Body of pancreas (tissue), 4 donors: ENCODE data around the gene DNAJA4.

ENCODE experiments used
- POLR2A ChIP-seq, 3 donors: fragments of 450-650 bp; IDR thresholded peaks; one replicate each; pipeline ENCODE4 v1.6.1; 2016; ENCODE audit warnings: antibody characterized with exemption in 3 of 3, mild to moderate bottlenecking in 2 of 3
- TF ChIP-seq, protein P1 (sequence below), 7 experiments: fragments of 450-650 bp in 4 of 7; fragments of 200-600 bp in 3 of 7; sonication (generic) in 3 of 7; IDR thresholded peaks; one replicate each; pipeline ENCODE4 v1.5.1; 2016 to 2019; ENCODE audit warnings: antibody characterized with exemption in 7 of 7

DNA sequence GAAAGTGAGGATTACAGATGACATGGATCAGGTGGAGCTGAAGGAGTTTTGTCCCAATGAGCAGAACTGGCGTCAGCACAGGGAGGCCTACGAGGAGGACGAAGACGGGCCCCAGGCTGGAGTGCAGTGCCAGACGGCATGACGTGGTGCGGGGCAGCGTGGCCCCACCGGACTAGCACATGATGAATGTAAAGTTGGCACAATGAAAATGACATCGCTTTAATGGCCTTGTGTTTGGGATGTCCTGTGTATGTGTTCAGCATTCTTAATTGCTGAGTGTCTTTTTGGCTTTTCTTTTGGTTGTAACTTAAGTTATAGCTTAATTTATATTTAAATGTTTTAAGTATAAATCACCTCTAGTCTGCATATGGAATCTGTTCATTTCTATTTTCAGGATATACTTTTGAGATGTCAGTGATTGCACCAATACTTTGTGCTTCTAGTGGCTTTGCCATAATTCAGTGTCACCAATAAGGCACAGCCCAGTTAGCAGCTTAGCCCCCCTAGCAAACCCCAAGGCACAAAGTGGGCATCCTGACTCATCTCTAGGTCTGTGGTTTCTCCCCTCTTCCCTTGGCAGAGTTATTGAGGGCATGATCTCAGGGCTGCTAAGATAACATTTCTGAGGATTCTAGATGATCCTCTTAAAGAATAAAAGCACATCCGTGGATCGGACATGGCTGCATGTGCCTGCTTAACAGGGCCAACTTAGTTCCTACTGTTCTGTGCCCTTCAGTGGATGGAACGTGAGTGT, 16.1 kb downstream of the DNAJA4 start:
- TF ChIP-seq, protein P1, sequence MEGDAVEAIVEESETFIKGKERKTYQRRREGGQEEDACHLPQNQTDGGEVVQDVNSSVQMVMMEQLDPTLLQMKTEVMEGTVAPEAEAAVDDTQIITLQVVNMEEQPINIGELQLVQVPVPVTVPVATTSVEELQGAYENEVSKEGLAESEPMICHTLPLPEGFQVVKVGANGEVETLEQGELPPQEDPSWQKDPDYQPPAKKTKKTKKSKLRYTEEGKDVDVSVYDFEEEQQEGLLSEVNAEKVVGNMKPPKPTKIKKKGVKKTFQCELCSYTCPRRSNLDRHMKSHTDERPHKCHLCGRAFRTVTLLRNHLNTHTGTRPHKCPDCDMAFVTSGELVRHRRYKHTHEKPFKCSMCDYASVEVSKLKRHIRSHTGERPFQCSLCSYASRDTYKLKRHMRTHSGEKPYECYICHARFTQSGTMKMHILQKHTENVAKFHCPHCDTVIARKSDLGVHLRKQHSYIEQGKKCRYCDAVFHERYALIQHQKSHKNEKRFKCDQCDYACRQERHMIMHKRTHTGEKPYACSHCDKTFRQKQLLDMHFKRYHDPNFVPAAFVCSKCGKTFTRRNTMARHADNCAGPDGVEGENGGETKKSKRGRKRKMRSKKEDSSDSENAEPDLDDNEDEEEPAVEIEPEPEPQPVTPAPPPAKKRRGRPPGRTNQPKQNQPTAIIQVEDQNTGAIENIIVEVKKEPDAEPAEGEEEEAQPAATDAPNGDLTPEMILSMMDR (IDR thresholded peaks at IDR 0.05), result no peak
- no peak for TF ChIP-seq POLR2A (IDR thresholded peaks at IDR 0.05)
